Endothelial cell of umbilical vein (primary cell): ENCODE data around the gene SMIM10L2A. TPM values are rescaled to one million over a fixed set of nuclear protein-coding genes. Genes with fewer than 3 reads are reported as not detected.
A peak's percentile ranks its signal among the peaks of the same experiment; 100 is the strongest.
"Not testable (repeated sequence)": the region's sequence is repeated elsewhere in the genome, so short reads cannot be mapped to it uniquely, and the experiment has no call there.

Experiments used
- BruUV-seq: library from RNA; stranded (reverse); fragments of 400-500 nt; replicated peaks from 2 replicates; lab custom pipeline; 2021; lab: Mats Ljungman, UMichigan
- CTCF ChIA-PET: fragments of 300-600, 350-600 bp; sonication (Branson Sonifier 250); formaldehyde crosslinking; loops from one replicate; lab custom pipeline; 2021; ENCODE audit warnings: antibody characterized with exemption, inconsistent platforms; lab: Charles Lee
- POLR2A ChIA-PET: fragments of 300-600, 350-600 bp; sonication (Branson Sonifier 250); formaldehyde crosslinking; loops from one replicate; lab custom pipeline; 2021; ENCODE audit warnings: antibody characterized with exemption, inconsistent platforms; lab: Charles Lee
- DNase-seq: peaks from one replicate; pipeline ENCODE4 v3.0.0-alpha.2; 2011; ENCODE audit warnings: low read depth, low spot score
- FAIRE-seq: peaks from 2 replicates; lab custom pipeline; 2011; peaks lifted over from hg19 to GRCh38; lab: Jason Lieb, UNC
- H2AFZ ChIP-seq: 2 replicates; pipeline ENCODE4 v1.6.0; 2012; ENCODE audit warnings: low read depth, low read length, control low read depth, inconsistent platforms
- H3K27ac ChIP-seq: 2 replicates; pipeline ENCODE4 v1.5.1; 2011; ENCODE audit warnings: low read depth, mild to moderate bottlenecking, control low read depth, low read length, moderate library complexity; ENCODE audit not compliant: insufficient read depth
- H3K27me3 ChIP-seq, 2 experiments: 2 replicates each; pipeline versions ENCODE4 v1.6.0 to v1.6.1; 2011; ENCODE audit warnings: low read length in 2 of 2, mixed read lengths in 1 of 2; ENCODE audit not compliant: control insufficient read depth in 2 of 2, insufficient read depth in 2 of 2
- H3K36me3 ChIP-seq, 2 experiments: 2 replicates in 1 of 2; 3 replicates in 1 of 2; pipeline ENCODE4 v1.5.1; 2011; ENCODE audit warnings: low read length in 2 of 2, mild to moderate bottlenecking in 1 of 2, moderate library complexity in 1 of 2; ENCODE audit not compliant: control insufficient read depth in 2 of 2, insufficient read depth in 2 of 2; ENCODE audit errors: extremely low read depth in 1 of 2
- H3K4me1 ChIP-seq: 3 replicates; pipeline ENCODE4 v1.5.1; 2011; ENCODE audit warnings: mild to moderate bottlenecking, low read length; ENCODE audit not compliant: control insufficient read depth, insufficient read depth; ENCODE audit errors: extremely low read depth
- H3K4me2 ChIP-seq: 2 replicates; pipeline ENCODE4 v1.6.1; 2011; ENCODE audit warnings: low read length, control low read depth, mixed read lengths; ENCODE audit not compliant: insufficient read depth
- H3K4me3 ChIP-seq, 3 experiments: fragments of 200-600 bp in 1 of 3; sonication (generic), shearing (Covaris generic) in 1 of 3; replicated peaks in 1 of 3; 2 replicates each; pipeline ENCODE4 v1.5.1; 2011 to 2016; ENCODE audit warnings: control low read depth in 3 of 3, low read length in 3 of 3, mild to moderate bottlenecking in 2 of 3, inconsistent platforms in 1 of 3, low read depth in 1 of 3, moderate library complexity in 1 of 3; ENCODE audit not compliant: insufficient read depth in 1 of 3
- H3K79me2 ChIP-seq: 2 replicates; pipeline ENCODE4 v1.6.0; 2012; ENCODE audit warnings: low read length, inconsistent platforms; ENCODE audit not compliant: control insufficient read depth, insufficient read depth
- H3K9ac ChIP-seq: replicated peaks from 2 replicates; pipeline ENCODE3; 2011; ENCODE audit warnings: low read length, control low read depth; ENCODE audit not compliant: insufficient read depth; ENCODE audit errors: extremely low read depth
- H3K9me1 ChIP-seq: replicated peaks from 3 replicates; pipeline ENCODE4 v1.6.0; 2011; ENCODE audit warnings: mild to moderate bottlenecking, low read length; ENCODE audit not compliant: control insufficient read depth, insufficient read depth; ENCODE audit errors: extremely low read depth
- H3K9me3 ChIP-seq: replicated peaks from 2 replicates; pipeline ENCODE4 v1.5.1; 2012; ENCODE audit warnings: low read length, inconsistent platforms; ENCODE audit not compliant: control insufficient read depth, insufficient read depth
- H4K20me1 ChIP-seq: replicated peaks from 2 replicates; pipeline ENCODE3; 2011; ENCODE audit warnings: mild to moderate bottlenecking, low read length; ENCODE audit not compliant: control insufficient read depth, insufficient read depth; ENCODE audit errors: extremely low read depth
- GATA2 ChIP-seq: IDR thresholded peaks from 2 replicates; pipeline ENCODE4 v1.7.0; 2011; ENCODE audit warnings: low read depth, mild to moderate bottlenecking, moderate library complexity, mixed read lengths, low read length; ENCODE audit not compliant: insufficient read length, insufficient read depth
- JUN ChIP-seq: IDR thresholded peaks from 2 replicates; pipeline ENCODE4 v1.6.1; 2011; ENCODE audit warnings: borderline replicate concordance, low read depth; ENCODE audit not compliant: insufficient read length, insufficient read depth
- POLR2A ChIP-seq: IDR thresholded peaks from 2 replicates; pipeline ENCODE4 v1.6.1; 2012; ENCODE audit warnings: low read depth, mild to moderate bottlenecking, control low read depth, low read length
- POLR2AphosphoS5 ChIP-seq: IDR thresholded peaks from 2 replicates; pipeline ENCODE4 v1.6.1; 2012; ENCODE audit warnings: low read depth, mild to moderate bottlenecking, control low read depth, low read length, moderate library complexity; ENCODE audit not compliant: insufficient read depth
- dilution Hi-C: fragments of 300-500 bp; cut with MboI; formaldehyde crosslinking; loops from one replicate; pipeline ENCODE4 v1.15.0; 2019; ENCODE audit warnings: low sequenced_read_pairs; ENCODE audit not compliant: extremely low pct_ligation_motif_present
- intact Hi-C: fragments of 100-400 bp; cut with micrococcal nuclease; formaldehyde crosslinking; loops from one replicate; pipeline ENCODE4 v1.10.0; 2022
- polyA plus RNA-seq, 4 experiments: library from polyadenylated mRNA; depleted of rRNA in 3 of 4; stranded (reverse) in 3 of 4; unstranded in 1 of 4; fragments of >200 nt; gene quantifications; 2 replicates each; pipeline versions ENCODE4 v1.2.1 to v1.2.3, GENCODE V29; 2011 to 2012; ENCODE audit warnings: missing spikeins in 1 of 4
- total RNA-seq: library from RNA; stranded (reverse); gene quantifications from 2 replicates; pipeline ENCODE4 v1.2.3, GENCODE V29; 2021

SMIM10L2A gene
- total and polyA plus RNA-seq, 2 donors (not counting 3 experiments of a cell fraction or from before 2014, with no cell fraction given) = 0.10 to 0.24 TPM

DNA sequence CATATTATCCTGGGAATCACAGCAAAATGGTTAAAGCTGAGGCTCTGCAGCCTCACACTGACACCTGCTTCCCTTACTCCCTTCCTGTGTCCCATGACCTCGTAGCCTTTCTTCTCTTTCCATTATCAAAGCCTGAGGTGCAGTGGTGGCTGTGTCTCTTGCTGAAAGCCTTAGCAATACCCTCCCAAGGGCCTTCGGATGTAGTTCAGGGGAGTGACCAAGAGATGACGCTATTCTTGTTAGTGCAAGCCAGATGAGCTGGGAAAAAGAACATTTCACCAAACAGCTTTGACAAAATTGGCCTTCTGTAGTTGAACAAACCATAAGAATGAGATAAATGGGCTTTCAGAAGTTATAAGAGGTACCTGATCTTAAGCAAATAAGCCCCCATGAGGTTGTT is 31.6 kb downstream of the SMIM10L2A start:
- Histone ChIP-seq H3K4me3 (no peak overlapping the region), H4K20me1 (no peaks in the 10 kb centered on the region), H3K4me2 (no peak overlapping the region), H3K27me3 (no peaks in the 10 kb centered on the region), H3K9me1 (no peaks in the 10 kb centered on the region), H3K9ac (no peak overlapping the region), H3K9me3 (no peaks in the 10 kb centered on the region), H2AFZ (no peak overlapping the region), H3K79me2 (no peaks in the 10 kb centered on the region), H3K27ac (no peak overlapping the region), H3K4me1 (peaks cover 3% of the 10 kb centered on the region), H3K36me3 (no peaks in the 10 kb centered on the region)
- dilution Hi-C loops (no loop called here), intact Hi-C loops (no loop called here)
- FAIRE-seq (no peak), DNase-seq (no peak)
- CTCF ChIA-PET = interaction anchor here (0.8 kb wide), 1 partner anchor 10 kb away, joined by 4 read pairs; no protein-coding TSS in a partner anchor
- TF ChIP-seq POLR2AphosphoS5 = no peak
- POLR2A ChIA-PET = no interaction called here
- BruUV-seq = no TSS peak

DNA sequence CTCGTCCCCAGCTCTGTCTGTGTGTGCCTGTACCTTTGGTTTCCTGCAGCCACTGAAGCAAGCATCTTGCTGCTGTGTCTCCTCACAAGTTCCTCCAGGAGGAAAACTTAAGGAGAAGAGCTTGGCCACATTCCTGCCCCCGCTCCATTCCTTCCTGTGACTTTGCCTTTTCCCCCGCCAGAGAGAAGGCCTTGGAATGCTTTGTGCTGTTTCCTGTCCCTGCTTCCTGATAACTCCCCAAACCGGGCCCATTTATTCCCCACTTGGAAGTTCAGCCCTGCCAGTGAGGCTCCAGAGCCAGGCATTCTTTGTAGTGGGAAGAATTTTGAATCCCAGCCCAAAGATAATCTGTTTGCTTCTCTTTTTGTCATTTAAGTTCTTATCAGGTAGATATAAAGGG is 33.1 kb downstream of the SMIM10L2A start:
- Histone ChIP-seq H3K4me3 (no peak overlapping the region), H4K20me1 (no peaks in the 10 kb centered on the region), H3K36me3 (no peaks in the 10 kb centered on the region), H3K79me2 (no peaks in the 10 kb centered on the region), H3K9me3 (no peaks in the 10 kb centered on the region), H3K27me3 (no peaks in the 10 kb centered on the region), H3K9me1 (no peaks in the 10 kb centered on the region), H3K4me1 (peaks cover 3% of the 10 kb centered on the region), H3K9ac (no peak overlapping the region), H3K4me2 (no peak overlapping the region), H3K27ac (no peak overlapping the region), H2AFZ (no peak overlapping the region)
- no peak for TF ChIP-seq JUN
- no peak for TF ChIP-seq POLR2A
- no peak for TF ChIP-seq GATA2
- FAIRE-seq (peak; percentile 43), DNase-seq (peak; percentile 1)
- no TSS peak for BruUV-seq
- dilution Hi-C loops = no loop called here
- POLR2A ChIA-PET = no interaction called here
- intact Hi-C loops = no loop called here
- CTCF ChIA-PET = interaction anchor here (1.6 kb wide), 1 partner anchor 9 kb away, joined by 9 read pairs; no protein-coding TSS in a partner anchor

DNA sequence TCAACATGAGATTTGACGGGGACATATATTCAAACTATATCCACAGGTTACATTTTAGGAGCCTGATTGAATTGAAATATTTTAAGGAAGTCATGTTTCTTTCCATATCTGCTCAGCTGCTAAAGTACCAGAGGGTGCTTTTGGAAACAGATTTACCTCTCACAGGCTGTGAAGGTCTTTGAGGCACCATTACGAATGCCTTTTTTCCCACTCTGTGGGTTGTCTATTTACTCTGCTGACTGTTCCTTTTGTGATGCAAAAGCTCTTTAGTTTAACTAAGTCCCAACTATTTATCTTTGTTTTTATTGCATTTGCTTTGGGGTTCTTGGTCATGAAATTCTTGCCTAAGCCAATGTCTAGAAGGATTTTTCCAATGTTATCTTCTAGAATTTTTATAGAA is 40.0 kb downstream of the SMIM10L2A start:
- CTCF ChIA-PET, H3K4me2 ChIP-seq, intact Hi-C loops, H4K20me1 ChIP-seq, H3K27me3 ChIP-seq, DNase-seq, dilution Hi-C loops, BruUV-seq, H3K36me3 ChIP-seq, H3K9ac ChIP-seq, H2AFZ ChIP-seq, H3K4me3 ChIP-seq, FAIRE-seq, POLR2A ChIA-PET, H3K9me1 ChIP-seq, H3K9me3 ChIP-seq, H3K79me2 ChIP-seq, H3K27ac ChIP-seq, H3K4me1 ChIP-seq: not testable (repeated sequence)
